ENCODE data around the gene PHB1. TPM values are rescaled to one million over a fixed set of nuclear protein-coding genes. Genes with fewer than 3 reads are reported as not detected.

Gene PHB1
- total RNA-seq, 1 donor from 2014 or later: 189 TPM

- intact Hi-C loops (cut with micrococcal nuclease): no loop called here
These were observed 57.2 kb downstream of the PHB1 start for GRCh38 chr17:49357516-49357915.

- intact Hi-C loops (cut with micrococcal nuclease): no loop called here
These were observed 58.4 kb downstream of the PHB1 start for GRCh38 chr17:49356320-49356719.

Other genes with a start within 250 kb of the PHB1 start
- 13.3 and 13.7 TPM in 2 replicates for gene GNGT2, start 204.3 kb downstream of the PHB1 start, total RNA-seq
- 42.8 and 44.0 TPM in 2 replicates for gene ABI3, start 204.2 kb downstream of the PHB1 start, total RNA-seq
- gene PHOSPHO1, start 184.1 kb downstream of the PHB1 start, total RNA-seq: not detected in 2 replicates
- 22.0 and 23.6 TPM in 2 replicates for gene ZNF652, start 52.6 kb downstream of the PHB1 start, total RNA-seq
- 0.11 and 0.16 TPM in 2 replicates for gene NGFR, start 80.4 kb upstream of the PHB1 start, total RNA-seq
- gene NXPH3, start 161.0 kb upstream of the PHB1 start, total RNA-seq: not detected in 2 replicates